Thyroid gland (tissue), 4 donors: ENCODE data around the gene CNN3. TPM values are rescaled to one million over a fixed set of nuclear protein-coding genes. Genes with fewer than 3 reads are reported as not detected.

ENCODE experiments used
- DNase-seq, 2 donors: peaks; one replicate each; pipeline ENCODE4 v3.0.0-alpha.2; 2019
- H3K27ac ChIP-seq, 3 donors: fragments of 200-600 bp; sonication (generic); 1 replicate in 2 of 3; 2 replicates in 1 of 3; pipeline ENCODE4 v1.5.1; 2016 to 2019; ENCODE audit warnings: mild to moderate bottlenecking in 1 of 3, moderate library complexity in 1 of 3
- H3K27me3 ChIP-seq: fragments of 200-600 bp; sonication (generic); one replicate; pipeline ENCODE4 v1.5.1; 2019
- H3K36me3 ChIP-seq, 2 donors: fragments of 200-600 bp; sonication (generic); one replicate each; pipeline ENCODE4 v1.5.1; 2016 to 2019
- H3K4me1 ChIP-seq, 2 donors: fragments of 200-600 bp; sonication (generic); one replicate each; pipeline ENCODE4 v1.5.1; 2017 to 2019
- H3K4me3 ChIP-seq, 3 donors: fragments of 200-600 bp; sonication (generic); replicated peaks in 1 of 3; 1 replicate in 2 of 3; 2 replicates in 1 of 3; pipeline ENCODE4 v1.5.1; 2016; ENCODE audit warnings: mild to moderate bottlenecking in 1 of 3
- H3K9me3 ChIP-seq: fragments of 200-600 bp; sonication (generic); one replicate; pipeline ENCODE4 v1.5.1; 2017
- POLR2A ChIP-seq, 2 donors: fragments of 450-650 bp; IDR thresholded peaks; one replicate each; pipeline ENCODE4 v1.6.1; 2017; ENCODE audit warnings: antibody characterized with exemption in 2 of 2, mild to moderate bottlenecking in 2 of 2, moderate library complexity in 1 of 2
- WGBS, 2 donors: methylation state at CpG; one replicate each; pipeline ENCODE4 v1.1.5; 2017; 5-methylcytosine and 5-hydroxymethylcytosine counted together
- intact Hi-C: fragments of 100-400 bp; cut with DNase I; formaldehyde crosslinking; loops from one replicate; pipeline ENCODE4 v1.15.1; 2023
- total RNA-seq, 4 donors: library from RNA; depleted of rRNA; stranded (reverse); fragments of >200 nt; gene quantifications; one replicate each; pipeline ENCODE4 v1.2.3, GENCODE V29; 2016
- TF ChIP-seq, protein P1 (sequence below), 6 experiments: fragments of 200-600 bp in 3 of 6; fragments of 450-650 bp in 3 of 6; sonication (generic) in 3 of 6; IDR thresholded peaks; one replicate each; pipeline ENCODE4 v1.5.1; 2016 to 2019; ENCODE audit warnings: antibody characterized with exemption in 6 of 6, mild to moderate bottlenecking in 2 of 6, inconsistent platforms in 1 of 6, moderate library complexity in 1 of 6

CNN3 gene
- total RNA-seq, 4 donors from 2014 or later = 149 to 257 (median 177) TPM

DNA sequence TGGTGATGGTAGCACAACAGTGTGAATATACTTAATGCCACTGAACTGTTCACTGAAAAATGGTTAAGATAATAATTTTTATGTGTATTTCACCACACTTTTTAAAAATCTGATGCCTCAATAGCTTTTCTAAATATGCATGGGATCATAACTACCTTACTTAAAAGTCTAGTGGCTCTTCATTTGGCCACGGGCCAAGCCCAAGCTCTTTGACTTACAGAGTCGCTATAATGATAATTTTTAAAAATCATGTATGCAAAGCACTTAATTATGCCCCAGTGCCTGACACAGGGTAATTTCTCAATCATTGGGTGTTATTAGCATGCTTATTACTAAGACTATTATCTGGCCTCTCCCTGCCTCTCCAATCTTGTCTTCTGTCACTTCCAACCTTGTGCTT lies 7.6 kb upstream of the CNN3 start:
- intact Hi-C loops = no loop called here
- DNase-seq = no peak
- no peak overlapping the region for H3K27ac ChIP-seq

GRCh38 chr1:94931254-94931841 lies 4.4 kb upstream of the CNN3 start:
- Histone ChIP-seq H3K9me3 (no peaks in the 10 kb centered on the region), H3K4me3 (no peak overlapping the region), H3K36me3 (no peaks in the 10 kb centered on the region), H3K4me1 (peaks cover 26 to 41% of the 10 kb centered on the region in 2 donors), H3K27me3 (no peaks in the 10 kb centered on the region), H3K27ac (no peak overlapping the region)
- DNase-seq = no peak
- WGBS, 2 donors = 98 to 99% methylated on average over 7 of the region's 7 CpGs
- intact Hi-C loops = no loop called here
- no peak for TF ChIP-seq POLR2A (IDR thresholded peaks at IDR 0.05)
- TF ChIP-seq, protein P1, sequence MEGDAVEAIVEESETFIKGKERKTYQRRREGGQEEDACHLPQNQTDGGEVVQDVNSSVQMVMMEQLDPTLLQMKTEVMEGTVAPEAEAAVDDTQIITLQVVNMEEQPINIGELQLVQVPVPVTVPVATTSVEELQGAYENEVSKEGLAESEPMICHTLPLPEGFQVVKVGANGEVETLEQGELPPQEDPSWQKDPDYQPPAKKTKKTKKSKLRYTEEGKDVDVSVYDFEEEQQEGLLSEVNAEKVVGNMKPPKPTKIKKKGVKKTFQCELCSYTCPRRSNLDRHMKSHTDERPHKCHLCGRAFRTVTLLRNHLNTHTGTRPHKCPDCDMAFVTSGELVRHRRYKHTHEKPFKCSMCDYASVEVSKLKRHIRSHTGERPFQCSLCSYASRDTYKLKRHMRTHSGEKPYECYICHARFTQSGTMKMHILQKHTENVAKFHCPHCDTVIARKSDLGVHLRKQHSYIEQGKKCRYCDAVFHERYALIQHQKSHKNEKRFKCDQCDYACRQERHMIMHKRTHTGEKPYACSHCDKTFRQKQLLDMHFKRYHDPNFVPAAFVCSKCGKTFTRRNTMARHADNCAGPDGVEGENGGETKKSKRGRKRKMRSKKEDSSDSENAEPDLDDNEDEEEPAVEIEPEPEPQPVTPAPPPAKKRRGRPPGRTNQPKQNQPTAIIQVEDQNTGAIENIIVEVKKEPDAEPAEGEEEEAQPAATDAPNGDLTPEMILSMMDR (IDR thresholded peaks at IDR 0.05) = no peak

More for the DNA sequence above, 7.6 kb upstream of the CNN3 start:
- no peak overlapping the region for H3K4me3 ChIP-seq
- peaks cover 28 to 44% of the 10 kb centered on the region in 2 donors for H3K4me1 ChIP-seq
- H3K27me3 ChIP-seq = no peaks in the 10 kb centered on the region
- TF ChIP-seq POLR2A (IDR thresholded peaks at IDR 0.05) = no peak
- TF ChIP-seq, protein P1 (IDR thresholded peaks at IDR 0.05) = no peak
- no peaks in the 10 kb centered on the region for H3K36me3 ChIP-seq
- H3K9me3 ChIP-seq = no peaks in the 10 kb centered on the region
- WGBS, 2 donors = 77 to 81% methylated on average over 2 of the region's 2 CpGs

DNA sequence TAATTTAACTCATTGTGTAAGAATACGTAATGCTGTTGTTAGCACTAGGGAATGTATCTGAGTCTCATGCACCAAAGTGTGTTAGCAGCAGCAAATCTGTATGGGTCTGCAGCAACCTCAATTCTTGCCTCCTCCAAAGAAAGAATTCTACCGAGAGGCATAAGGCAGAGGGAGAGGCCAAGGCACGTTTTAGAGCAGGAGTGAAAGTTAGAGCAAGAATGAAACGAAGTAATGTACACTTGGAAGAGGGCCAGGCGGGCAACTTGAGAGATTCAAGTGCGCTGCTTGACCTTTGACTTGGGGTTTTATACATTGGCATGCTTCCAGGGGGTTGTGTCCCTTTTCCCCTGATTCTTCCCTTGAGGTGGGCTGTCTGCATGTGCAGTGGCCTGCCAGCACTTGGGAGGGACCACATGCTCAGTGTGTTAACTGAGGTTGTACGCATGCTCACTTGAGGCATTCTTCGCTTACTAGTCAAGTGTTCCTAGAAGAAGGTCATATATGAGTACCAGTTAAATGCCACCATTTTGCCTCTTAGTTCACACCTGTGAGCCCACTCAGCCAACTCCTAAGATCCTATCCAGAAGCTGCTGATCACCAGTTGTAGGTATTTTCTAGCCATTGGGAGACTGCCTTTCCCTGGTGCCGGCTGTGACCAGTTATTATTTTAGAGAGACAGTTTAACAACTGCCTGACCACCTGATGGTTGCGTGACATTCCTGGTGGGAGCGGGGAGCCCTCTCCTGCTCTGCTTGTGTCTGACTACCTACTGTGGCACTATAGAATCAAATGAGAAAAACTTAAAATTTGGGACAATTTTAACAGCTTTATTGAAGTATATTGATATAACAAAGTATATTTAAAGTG lies 2.7 kb upstream of the CNN3 start:
- Histone ChIP-seq H3K9me3 (no peaks in the 10 kb centered on the region), H3K27me3 (no peaks in the 10 kb centered on the region), H3K36me3 (no peaks in the 10 kb centered on the region), H3K4me3 (no peak overlapping the region), H3K4me1 (peaks cover 21 to 34% of the 10 kb centered on the region in 2 donors), H3K27ac (peak overlapping the region in 2 of 3 donors; percentile 98 to 99)
- WGBS, 2 donors = 61% methylated on average over 11 of the region's 11 CpGs
- intact Hi-C loops = loop anchor here (5.0 kb wide), 1 partner anchor 113 kb away; no protein-coding TSS in a partner anchor
- no peak for TF ChIP-seq POLR2A (IDR thresholded peaks at IDR 0.05)
- TF ChIP-seq, protein P1 (IDR thresholded peaks at IDR 0.05) = no peak
- no peak for DNase-seq

GRCh38 chr1:94928293-94928939 lies 1.5 kb upstream of the CNN3 start:
- no peaks in the 10 kb centered on the region for H3K27me3 ChIP-seq
- intact Hi-C loops = loop anchor here (5.0 kb wide), 1 partner anchor 114 kb away; no protein-coding TSS in a partner anchor
- 77 to 84% methylated on average over 7 of the region's 7 CpGs for WGBS, 2 donors
- no peak for TF ChIP-seq POLR2A (IDR thresholded peaks at IDR 0.05)
- TF ChIP-seq, protein P1 (IDR thresholded peaks at IDR 0.05) = no peak
- H3K9me3 ChIP-seq = no peaks in the 10 kb centered on the region
- H3K4me3 ChIP-seq = no peak overlapping the region
- peak overlapping the region; percentile 86 to 99 (median 98) for H3K27ac ChIP-seq
- H3K36me3 ChIP-seq = no peaks in the 10 kb centered on the region
- peaks cover 32 to 45% of the 10 kb centered on the region in 2 donors for H3K4me1 ChIP-seq
- no peak for DNase-seq
